ENCODE measurements around the gene RMC1. TPM values are rescaled to one million over a fixed set of nuclear protein-coding genes. Genes with fewer than 3 reads are reported as not detected.

RMC1 gene
- total RNA-seq, 4 donors from 2014 or later: 4.4 to 34.1 (median 26.6) TPM

DNA sequence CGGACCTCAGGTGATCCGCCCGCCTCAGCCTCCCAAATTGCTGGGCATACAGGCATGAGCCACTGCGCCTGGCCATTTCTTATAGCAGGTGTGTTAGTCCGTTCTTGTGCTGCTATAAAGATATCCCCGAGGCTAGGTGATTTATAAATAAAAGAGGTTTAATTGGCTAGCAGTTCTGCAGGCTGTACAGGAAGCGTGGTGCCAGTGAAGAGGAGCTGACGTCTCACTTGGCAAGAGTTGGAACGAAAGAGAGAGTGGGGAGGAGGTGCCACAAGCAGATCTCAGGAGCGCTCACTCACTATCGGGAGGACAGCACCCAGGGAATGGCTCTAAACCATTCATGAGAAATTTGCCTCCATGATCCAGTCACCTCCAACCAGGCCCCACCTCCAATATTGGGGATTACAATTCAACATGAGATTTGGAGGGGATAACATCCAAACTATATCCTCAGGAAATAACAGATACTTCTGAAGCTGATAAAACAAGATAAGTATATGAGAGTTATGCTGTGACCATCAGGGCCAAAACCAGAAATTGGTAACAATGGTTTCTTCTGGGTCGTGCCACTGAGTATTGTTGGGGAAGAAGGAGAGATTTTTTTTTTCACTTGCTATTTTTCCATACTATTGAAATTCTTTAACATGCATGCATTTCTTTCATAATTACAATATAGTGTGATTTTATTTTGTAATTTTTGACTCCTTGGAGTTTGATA, 7.4 kb upstream of the RMC1 start:
- TF ChIP-seq EP300 (IDR thresholded peaks at IDR 0.05; ENCODE audit: low read depth) (no peak), POLR2A (IDR thresholded peaks at IDR 0.05) (no peak), POLR2AphosphoS5 (IDR thresholded peaks at IDR 0.05) (no peak)
- TF ChIP-seq, protein P1, sequence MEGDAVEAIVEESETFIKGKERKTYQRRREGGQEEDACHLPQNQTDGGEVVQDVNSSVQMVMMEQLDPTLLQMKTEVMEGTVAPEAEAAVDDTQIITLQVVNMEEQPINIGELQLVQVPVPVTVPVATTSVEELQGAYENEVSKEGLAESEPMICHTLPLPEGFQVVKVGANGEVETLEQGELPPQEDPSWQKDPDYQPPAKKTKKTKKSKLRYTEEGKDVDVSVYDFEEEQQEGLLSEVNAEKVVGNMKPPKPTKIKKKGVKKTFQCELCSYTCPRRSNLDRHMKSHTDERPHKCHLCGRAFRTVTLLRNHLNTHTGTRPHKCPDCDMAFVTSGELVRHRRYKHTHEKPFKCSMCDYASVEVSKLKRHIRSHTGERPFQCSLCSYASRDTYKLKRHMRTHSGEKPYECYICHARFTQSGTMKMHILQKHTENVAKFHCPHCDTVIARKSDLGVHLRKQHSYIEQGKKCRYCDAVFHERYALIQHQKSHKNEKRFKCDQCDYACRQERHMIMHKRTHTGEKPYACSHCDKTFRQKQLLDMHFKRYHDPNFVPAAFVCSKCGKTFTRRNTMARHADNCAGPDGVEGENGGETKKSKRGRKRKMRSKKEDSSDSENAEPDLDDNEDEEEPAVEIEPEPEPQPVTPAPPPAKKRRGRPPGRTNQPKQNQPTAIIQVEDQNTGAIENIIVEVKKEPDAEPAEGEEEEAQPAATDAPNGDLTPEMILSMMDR (IDR thresholded peaks at IDR 0.05): no peak
- peak; percentile 35 for DNase-seq
- WGBS, 2 donors (ENCODE audit: low coverage in 1 of 2): 46 to 59% methylated on average over 4 to 12 of the region's 12 CpGs

DNA sequence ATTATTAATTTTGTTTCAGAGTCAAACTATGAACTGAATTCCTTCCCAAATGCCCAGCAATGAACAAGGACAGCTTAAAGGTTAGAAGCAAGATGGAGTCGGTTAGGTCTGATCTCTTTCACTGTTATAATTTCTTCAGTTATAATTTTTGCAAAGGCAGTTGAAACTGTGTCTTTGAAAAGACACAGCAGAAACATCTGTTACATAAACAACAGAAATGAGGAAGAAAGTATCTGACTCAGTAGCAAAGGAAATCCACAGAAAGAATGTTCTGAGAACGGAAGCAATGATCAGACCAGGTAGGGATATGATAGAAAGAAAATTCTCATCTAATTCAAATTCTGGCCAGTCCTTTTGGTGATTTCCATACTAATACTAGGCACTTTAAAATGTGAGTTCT, 5.2 kb upstream of the RMC1 start:
- 79 to 93% methylated on average over 2 of the region's 2 CpGs for WGBS, 2 donors (ENCODE audit: low coverage in 1 of 2)
- intact Hi-C loops (cut with DNase I; ENCODE audit: low total_unique reads): no loop called here
- in situ Hi-C loops (cut with MboI; ENCODE audit: low pct_ligation_motif_present in 1 of 4, low pct_unique_long_range_greater_than_20kb in 1 of 4, low sequenced_read_pairs in 3 of 4): no loop called here
- H3K9me3 ChIP-seq: no peaks in the 10 kb centered on the region
- no peak overlapping the region for H3K4me3 ChIP-seq
- DNase-seq: no peak
- H3K36me3 ChIP-seq: no peaks in the 10 kb centered on the region
- peaks cover 0 to 17% (median 7%) of the 10 kb centered on the region in 4 donors for H3K4me1 ChIP-seq
- H3K27ac ChIP-seq: no peak overlapping the region
- no peaks in the 10 kb centered on the region for H3K27me3 ChIP-seq
- no peak for TF ChIP-seq EP300 (IDR thresholded peaks at IDR 0.05; ENCODE audit: low read depth)
- TF ChIP-seq POLR2AphosphoS5 (IDR thresholded peaks at IDR 0.05): no peak
- TF ChIP-seq, protein P1 (IDR thresholded peaks at IDR 0.05): no peak
- no peak for TF ChIP-seq POLR2A (IDR thresholded peaks at IDR 0.05)

More for the DNA sequence above, 7.4 kb upstream of the RMC1 start:
- H3K9me3 ChIP-seq: no peaks in the 10 kb centered on the region
- H3K27ac ChIP-seq: peak overlapping the region in 1 of 4 donors; percentile 42
- no peaks in the 10 kb centered on the region for H3K36me3 ChIP-seq
- H3K4me3 ChIP-seq: no peak overlapping the region
- no peaks in the 10 kb centered on the region for H3K27me3 ChIP-seq
- in situ Hi-C loops (cut with MboI; ENCODE audit: low pct_ligation_motif_present in 1 of 4, low pct_unique_long_range_greater_than_20kb in 1 of 4, low sequenced_read_pairs in 3 of 4): no loop called here
- intact Hi-C loops (cut with DNase I; ENCODE audit: low total_unique reads): no loop called here
- H3K4me1 ChIP-seq: peaks cover 0 to 7% (median 3%) of the 10 kb centered on the region in 4 donors

GRCh38 chr18:23498877-23499276, 4.4 kb upstream of the RMC1 start:
- in situ Hi-C loops (cut with MboI; ENCODE audit: low pct_ligation_motif_present in 1 of 4, low pct_unique_long_range_greater_than_20kb in 1 of 4, low sequenced_read_pairs in 3 of 4): no loop called here
- TF ChIP-seq EP300 (IDR thresholded peaks at IDR 0.05; ENCODE audit: low read depth): no peak
- TF ChIP-seq, protein P1 (IDR thresholded peaks at IDR 0.05): peak; percentile 62 to 84 (median 73)
- TF ChIP-seq POLR2A (IDR thresholded peaks at IDR 0.05): no peak
- TF ChIP-seq POLR2AphosphoS5 (IDR thresholded peaks at IDR 0.05): no peak
- Histone ChIP-seq H3K36me3 (no peaks in the 10 kb centered on the region), H3K27ac (no peak overlapping the region), H3K27me3 (no peaks in the 10 kb centered on the region), H3K9me3 (no peaks in the 10 kb centered on the region), H3K4me3 (no peak overlapping the region), H3K4me1 (peaks cover under 1 to 17% (median 7%) of the 10 kb centered on the region in 4 donors)
- intact Hi-C loops (cut with DNase I; ENCODE audit: low total_unique reads): no loop called here
- peak; percentile 72 for DNase-seq
- 25 to 27% methylated on average over 2 to 5 of the region's 5 CpGs for WGBS, 2 donors (ENCODE audit: low coverage in 1 of 2)

GRCh38 chr18:23499291-23499781, 4.0 kb upstream of the RMC1 start:
- intact Hi-C loops (cut with DNase I; ENCODE audit: low total_unique reads): no loop called here
- in situ Hi-C loops (cut with MboI; ENCODE audit: low pct_ligation_motif_present in 1 of 4, low pct_unique_long_range_greater_than_20kb in 1 of 4, low sequenced_read_pairs in 3 of 4): no loop called here
- Histone ChIP-seq H3K4me1 (peaks cover 5 to 21% (median 9%) of the 10 kb centered on the region in 4 donors), H3K4me3 (no peak overlapping the region), H3K27me3 (no peaks in the 10 kb centered on the region), H3K9me3 (no peaks in the 10 kb centered on the region), H3K27ac (no peak overlapping the region), H3K36me3 (no peaks in the 10 kb centered on the region)
- no peak for DNase-seq
- 64% methylated on average over 11 of the region's 11 CpGs; no CpG with 5 or more reads in 1 of the 2 donors for WGBS, 2 donors (ENCODE audit: low coverage in 1 of 2)
- no peak for TF ChIP-seq POLR2AphosphoS5 (IDR thresholded peaks at IDR 0.05)

Measured in transverse colon (tissue), 4 donors.